OCI-LY3 (cell line): ENCODE measurements around the gene UNC13B.
A peak's percentile ranks its signal among the peaks of the same experiment; 100 is the strongest.

Experiments
- H2AFZ ChIP-seq: fragments of 200-600, 300-600 bp; shearing (Covaris generic); 2 replicates; pipeline ENCODE4 v1.6.0; 2014; ENCODE audit warnings: antibody characterized with exemption, low read depth, low read length
- H3K27ac ChIP-seq: fragments of 200-600, 300-600 bp; sonication (generic); 2 replicates; pipeline ENCODE4 v1.5.1; 2014; ENCODE audit warnings: mild to moderate bottlenecking, low read length, moderate library complexity, mixed read lengths
- H3K27me3 ChIP-seq: fragments of 200-600, 300-600 bp; sonication (generic); 2 replicates; pipeline ENCODE4 v1.6.1; 2014; ENCODE audit warnings: low read depth, low read length, mixed read lengths
- H3K36me3 ChIP-seq: fragments of 200-600, 300-600 bp; sonication (generic); replicated peaks from 2 replicates; pipeline ENCODE3; 2014; ENCODE audit warnings: low read depth, low read length, mixed read lengths
- H3K4me1 ChIP-seq: fragments of 300-600, 200-600 bp; sonication (generic); 2 replicates; pipeline ENCODE4 v1.6.1; 2014; ENCODE audit warnings: low read length, mixed read lengths
- H3K4me2 ChIP-seq: fragments of 200-600, 300-600 bp; sonication (generic); 2 replicates; pipeline ENCODE4 v1.6.1; 2014; ENCODE audit warnings: low read length, mixed read lengths
- H3K4me3 ChIP-seq: fragments of 300-600, 200-600 bp; sonication (generic); 2 replicates; pipeline ENCODE4 v1.5.1; 2014; ENCODE audit warnings: antibody characterized with exemption, mild to moderate bottlenecking, low read length, moderate library complexity
- H3K79me2 ChIP-seq: fragments of 300-600, 200-600 bp; shearing (Covaris generic); 2 replicates; pipeline ENCODE4 v1.6.1; 2014; ENCODE audit warnings: mild to moderate bottlenecking, low read length, mixed read lengths
- H3K9ac ChIP-seq: fragments of 300-600, 200-600 bp; shearing (Covaris generic); 2 replicates; pipeline ENCODE4 v1.6.0; 2014; ENCODE audit warnings: mild to moderate bottlenecking, low read length, moderate library complexity
- H3K9me3 ChIP-seq: fragments of 200-600, 300-600 bp; shearing (Covaris generic); 2 replicates; pipeline ENCODE4 v1.6.1; 2014; ENCODE audit warnings: low read length, mixed read lengths; ENCODE audit not compliant: insufficient read depth
- H4K20me1 ChIP-seq: fragments of 200-600, 300-600 bp; sonication (generic); 2 replicates; pipeline ENCODE4 v1.6.1; 2016; ENCODE audit warnings: low read length, mixed read lengths; ENCODE audit not compliant: insufficient read depth
- CTCF ChIP-seq: fragments of 200-600, 300-600 bp; sonication (generic); IDR thresholded peaks from 2 replicates; pipeline ENCODE4 v1.5.1; 2014; ENCODE audit warnings: antibody characterized with exemption, low read length, low read depth
- EZH2phosphoT487 ChIP-seq: fragments of 200-600 bp; shearing (Covaris generic); IDR thresholded peaks from 2 replicates; pipeline ENCODE4 v1.6.1; 2018; ENCODE audit warnings: antibody characterized with exemption, mixed run types, low read depth

The UNC13B gene

GRCh38 chr9:35161713-35162604, at the start of gene UNC13B:
Gene UNC13B, plus strand, starts transcription at chr9:35162009. Its CDS starts 275 bp downstream, at chr9:35162284.
- TF ChIP-seq CTCF = no peak
- no peak for TF ChIP-seq EZH2phosphoT487
- H3K9me3 ChIP-seq = no peaks in the 10 kb centered on the region
- no peaks in the 10 kb centered on the region for H3K79me2 ChIP-seq
- H3K4me1 ChIP-seq = no peaks in the 10 kb centered on the region
- no peak within 1 kb of the TSS for H3K27ac ChIP-seq
- no peaks in the 10 kb centered on the region for H3K27me3 ChIP-seq
- H3K9ac ChIP-seq = peak within 1 kb of the TSS; percentile 29; the same call in 1 of the 2 replicates
- H3K36me3 ChIP-seq = no peaks in the 10 kb centered on the region
- H2AFZ ChIP-seq = peak within 1 kb of the TSS; percentile 86
- H3K4me2 ChIP-seq = peak within 1 kb of the TSS; percentile 70
- no peaks in the 10 kb centered on the region for H4K20me1 ChIP-seq
- H3K4me3 ChIP-seq = peak within 1 kb of the TSS; percentile 76

- Histone ChIP-seq H3K4me3 (peak overlapping the region; percentile 89), H3K9me3 (no peaks in the 10 kb centered on the region), H3K27me3 (no peaks in the 10 kb centered on the region), H4K20me1 (0 out of 2 replicates have a peak, but pooled peaks cover 5% of the 10 kb centered on the region), H3K27ac (no peak overlapping the region; the same call in 1 of the 2 replicates), H3K36me3 (peaks cover 5% of the 10 kb centered on the region), H3K79me2 (peaks cover 17% of the 10 kb centered on the region), H2AFZ (no peak overlapping the region), H3K4me2 (peak overlapping the region; percentile 70), H3K9ac (0 out of 2 replicates have a peak overlapping the region, but pooled peaks have one; percentile 58), H3K4me1 (peaks cover 39% of the 10 kb centered on the region)
- no peak for TF ChIP-seq CTCF
- TF ChIP-seq EZH2phosphoT487 = no peak
These were observed 49.4 kb upstream of the UNC13B start for GRCh38 chr9:35112257-35113020.

- peaks cover 17% of the 10 kb centered on the region for H3K79me2 ChIP-seq
- no peaks in the 10 kb centered on the region for H3K9me3 ChIP-seq
- H3K4me3 ChIP-seq = peak overlapping the region; percentile 99
- no peak for TF ChIP-seq CTCF
- TF ChIP-seq EZH2phosphoT487 = no peak
- no peaks in the 10 kb centered on the region for H3K36me3 ChIP-seq
- H3K4me1 ChIP-seq = peaks cover 43% of the 10 kb centered on the region
- H2AFZ ChIP-seq = 0 out of 2 replicates have a peak overlapping the region, but pooled peaks have one; percentile 25
- H3K4me2 ChIP-seq = peak overlapping the region; percentile 98
- 0 out of 2 replicates have a peak, but pooled peaks cover 5% of the 10 kb centered on the region for H4K20me1 ChIP-seq
- H3K27ac ChIP-seq = peak overlapping the region; percentile 85
- no peaks in the 10 kb centered on the region for H3K27me3 ChIP-seq
- H3K9ac ChIP-seq = peak overlapping the region; percentile 91
These were observed 47.5 kb upstream of the UNC13B start for GRCh38 chr9:35114113-35114839.
